ENCODE data around the gene GPR32.
"Not testable (repeated sequence)": the region's sequence is repeated elsewhere in the genome, so short reads cannot be mapped to it uniquely, and the experiment has no call there.

GPR32 gene

GRCh38 chr19:50770164-50770563 lies at the start of gene GPR32:
Gene GPR32, plus strand, starts transcription at chr19:50770464. Its CDS starts 137 bp downstream, at chr19:50770601.
- POLR2A ChIA-PET, CTCF ChIA-PET: not testable (repeated sequence)

GRCh38 chr19:50720921-50721381 lies 49.3 kb upstream of the GPR32 start:
- CTCF ChIA-PET = interaction anchor here (1.2 to 1.3 kb wide), 2 partner anchors 16 to 183 kb away, joined by 3 to 5 read pairs; no protein-coding TSS in a partner anchor
- DNase-seq (ENCODE audit: extremely low spot score) = no peak
- POLR2A ChIA-PET = no interaction called here
- TF ChIP-seq ZNF384 (IDR thresholded peaks at IDR 0.05) (no peak), FOXK2 (IDR thresholded peaks at IDR 0.05) (no peak), HDGF (IDR thresholded peaks at IDR 0.05; ENCODE audit: borderline replicate concordance) (no peak), PKNOX1 (IDR thresholded peaks at IDR 0.05) (no peak), BHLHE40 (IDR thresholded peaks at IDR 0.05; ENCODE audit: borderline replicate concordance) (no peak), ARNT (IDR thresholded peaks at IDR 0.05) (no peak), NFRKB (IDR thresholded peaks at IDR 0.05) (no peak), FOXA1 (IDR thresholded peaks at IDR 0.05) (no peak), FOXM1 (IDR thresholded peaks at IDR 0.05; ENCODE audit: borderline replicate concordance) (no peak), LEF1 (IDR thresholded peaks at IDR 0.05; ENCODE audit: borderline replicate concordance) (no peak)

More at GRCh38 chr19:50770164-50770563, at the start of gene GPR32:
- DNase-seq (ENCODE audit: extremely low spot score) = not testable (repeated sequence)

- CTCF ChIA-PET = interaction anchor here (1.2 to 1.3 kb wide), 2 partner anchors 16 to 183 kb away, joined by 3 to 5 read pairs; no protein-coding TSS in a partner anchor
- DNase-seq (ENCODE audit: extremely low spot score) = no peak
- POLR2A ChIA-PET = no interaction called here
- TF ChIP-seq FOXM1 (IDR thresholded peaks at IDR 0.05; ENCODE audit: borderline replicate concordance) (no peak), FOXK2 (IDR thresholded peaks at IDR 0.05) (no peak), SUZ12 (IDR thresholded peaks at IDR 0.05) (no peak), ARNT (IDR thresholded peaks at IDR 0.05) (no peak), BHLHE40 (IDR thresholded peaks at IDR 0.05; ENCODE audit: borderline replicate concordance) (no peak), L3MBTL2 (conservative IDR thresholded peaks at IDR 0.05) (no peak), FOXA1 (IDR thresholded peaks at IDR 0.05) (no peak), ELF4 (IDR thresholded peaks at IDR 0.05) (no peak), ZNF384 (IDR thresholded peaks at IDR 0.05) (no peak), CTBP1 (IDR thresholded peaks at IDR 0.05; ENCODE audit: borderline replicate concordance) (no peak), NFRKB (IDR thresholded peaks at IDR 0.05) (no peak), TARDBP (IDR thresholded peaks at IDR 0.05) (no peak), SP1 (IDR thresholded peaks at IDR 0.05) (no peak), PKNOX1 (IDR thresholded peaks at IDR 0.05) (no peak), LEF1 (IDR thresholded peaks at IDR 0.05; ENCODE audit: borderline replicate concordance) (no peak), HDGF (IDR thresholded peaks at IDR 0.05; ENCODE audit: borderline replicate concordance) (no peak)
Observed at GRCh38 chr19:50721441-50722137, 48.7 kb upstream of the GPR32 start.

- DNase-seq (ENCODE audit: extremely low spot score) = no peak
- ChIA-PET CTCF (no interaction called here), POLR2A (interaction anchor here (1.1 kb wide), 1 partner anchor 8 kb away, joined by 3 read pairs; no protein-coding TSS in a partner anchor)
- TF ChIP-seq CTBP1 (IDR thresholded peaks at IDR 0.05; ENCODE audit: borderline replicate concordance) = no peak
- TF ChIP-seq L3MBTL2 (conservative IDR thresholded peaks at IDR 0.05) = no peak
- TF ChIP-seq ARNT (IDR thresholded peaks at IDR 0.05) = no peak
- no peak for TF ChIP-seq BHLHE40 (IDR thresholded peaks at IDR 0.05; ENCODE audit: borderline replicate concordance)
- TF ChIP-seq FOXK2 (IDR thresholded peaks at IDR 0.05) = no peak
- no peak for TF ChIP-seq FOXM1 (IDR thresholded peaks at IDR 0.05; ENCODE audit: borderline replicate concordance)
Observed at GRCh38 chr19:50722201-50723013, 47.9 kb upstream of the GPR32 start.

GRCh38 chr19:50723069-50723468 lies 47.2 kb upstream of the GPR32 start, which contains the start of gene CLEC11A:
Gene CLEC11A, plus strand, starts transcription at chr19:50723364. Its CDS starts 162 bp downstream, at chr19:50723526.
- POLR2A ChIA-PET = interaction anchor here (1.1 to 2.5 kb wide), 2 partner anchors 9 to 82 kb away, joined by 3 to 7 read pairs; no protein-coding TSS in a partner anchor
- TF ChIP-seq NFRKB (IDR thresholded peaks at IDR 0.05) = no peak
- TF ChIP-seq PKNOX1 (IDR thresholded peaks at IDR 0.05) = no peak
- no peak for TF ChIP-seq ZNF384 (IDR thresholded peaks at IDR 0.05)
- TF ChIP-seq FOXA1 (IDR thresholded peaks at IDR 0.05) = no peak
- TF ChIP-seq SP1 (IDR thresholded peaks at IDR 0.05) = no peak
- no peak for TF ChIP-seq FOXM1 (IDR thresholded peaks at IDR 0.05; ENCODE audit: borderline replicate concordance)
- TF ChIP-seq FOXK2 (IDR thresholded peaks at IDR 0.05) = no peak
- no peak for TF ChIP-seq CTBP1 (IDR thresholded peaks at IDR 0.05; ENCODE audit: borderline replicate concordance)
- TF ChIP-seq ARNT (IDR thresholded peaks at IDR 0.05) = no peak
- TF ChIP-seq ELF4 (IDR thresholded peaks at IDR 0.05) = no peak
- no peak for TF ChIP-seq BHLHE40 (IDR thresholded peaks at IDR 0.05; ENCODE audit: borderline replicate concordance)
- TF ChIP-seq HDGF (IDR thresholded peaks at IDR 0.05; ENCODE audit: borderline replicate concordance) = no peak
- TF ChIP-seq SUZ12 (IDR thresholded peaks at IDR 0.05) = no peak
- TF ChIP-seq TARDBP (IDR thresholded peaks at IDR 0.05) = no peak
- TF ChIP-seq LEF1 (IDR thresholded peaks at IDR 0.05; ENCODE audit: borderline replicate concordance) = no peak
- DNase-seq (ENCODE audit: extremely low spot score) = no peak
- CTCF ChIA-PET = no interaction called here

All from HEK293T (cell line).